T-helper 2 cell treated with Interferon-gamma antibody and Interleukin-4, amounts not matched to agents 5 μg/mL and 100 μg/mL, for 36 hours (primary cell): ENCODE data around the gene RRM1.
"Not testable (repeated sequence)": the region's sequence is repeated elsewhere in the genome, so short reads cannot be mapped to it uniquely, and the experiment has no call there.

Source experiments
- DNase-seq: peaks from one replicate; pipeline ENCODE4 v3.0.0; 2021; ENCODE audit warnings: low spot score
- H3K27ac Mint-ChIP-seq: one replicate; pipeline ENCODE4 v1.8.0; 2021; ENCODE audit warnings: mild to moderate bottlenecking, mixed read lengths
- H3K27me3 Mint-ChIP-seq: one replicate; pipeline ENCODE4 v1.8.0; 2021; ENCODE audit warnings: low read depth, mixed read lengths
- H3K36me3 Mint-ChIP-seq: one replicate; pipeline ENCODE4 v1.8.0; 2021; ENCODE audit warnings: low read depth, mixed read lengths
- H3K4me1 Mint-ChIP-seq: one replicate; pipeline ENCODE4 v1.8.0; 2021; ENCODE audit warnings: low read depth, mixed read lengths
- H3K4me3 Mint-ChIP-seq: one replicate; pipeline ENCODE4 v1.8.0; 2022; ENCODE audit warnings: mild to moderate bottlenecking, moderate library complexity, mixed read lengths
- H3K9me3 Mint-ChIP-seq: one replicate; pipeline ENCODE4 v1.8.0; 2021; ENCODE audit warnings: mixed read lengths

The RRM1 gene

DNA sequence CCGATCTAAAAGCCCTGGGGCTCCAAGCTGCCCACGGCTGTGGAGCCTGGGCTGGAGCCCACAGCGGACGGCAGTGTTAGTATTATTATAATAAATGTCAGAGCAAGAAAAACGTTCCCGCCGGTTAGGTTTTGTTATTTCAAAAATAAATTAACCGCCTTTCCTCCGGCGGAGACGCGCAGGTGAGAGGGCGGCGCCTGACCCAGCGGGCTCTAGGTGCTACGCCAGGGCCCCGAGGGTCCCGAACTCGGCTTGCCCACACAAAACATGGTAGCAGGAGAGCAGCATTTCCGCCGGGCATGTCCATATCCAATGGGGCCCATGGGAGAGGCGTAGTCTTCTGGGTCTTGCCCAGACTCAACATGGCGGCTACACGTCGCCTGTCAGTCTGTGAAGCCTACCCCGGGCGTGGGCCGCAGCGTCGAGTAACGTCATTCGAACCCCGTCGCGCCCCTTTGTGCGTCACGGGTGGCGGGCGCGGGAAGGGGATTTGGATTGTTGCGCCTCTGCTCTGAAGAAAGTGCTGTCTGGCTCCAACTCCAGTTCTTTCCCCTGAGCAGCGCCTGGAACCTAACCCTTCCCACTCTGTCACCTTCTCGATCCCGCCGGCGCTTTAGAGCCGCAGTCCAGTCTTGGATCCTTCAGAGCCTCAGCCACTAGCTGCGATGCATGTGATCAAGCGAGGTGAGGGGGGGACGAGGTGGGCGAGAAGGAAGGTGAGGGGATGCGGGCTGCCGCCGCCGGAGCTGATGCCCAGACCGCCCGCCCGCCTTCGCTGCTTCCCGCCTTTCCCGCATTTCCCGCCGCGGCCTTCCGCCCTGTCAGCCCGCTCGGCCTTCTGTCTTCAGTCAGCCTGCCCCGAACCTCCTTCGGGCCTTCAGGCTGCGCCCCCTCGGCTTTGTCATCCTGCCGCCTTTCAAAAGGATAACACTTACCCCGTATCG lies at the start of gene RRM1:
RRM1 (plus strand) TSS at position 452 of the 944 bp plus-strand sequence; CDS start at position 666, 214 bp downstream.
- Mint-ChIP-seq H3K9me3 (no peaks in the 10 kb centered on the region), H3K4me1 (peaks cover 71% of the 10 kb centered on the region), H3K27ac (peak within 1 kb of the TSS; percentile 96), H3K27me3 (no peaks in the 10 kb centered on the region), H3K36me3 (peaks cover 59% of the 10 kb centered on the region), H3K4me3 (peak within 1 kb of the TSS; percentile 92)
- peak; percentile 95 for DNase-seq

DNA sequence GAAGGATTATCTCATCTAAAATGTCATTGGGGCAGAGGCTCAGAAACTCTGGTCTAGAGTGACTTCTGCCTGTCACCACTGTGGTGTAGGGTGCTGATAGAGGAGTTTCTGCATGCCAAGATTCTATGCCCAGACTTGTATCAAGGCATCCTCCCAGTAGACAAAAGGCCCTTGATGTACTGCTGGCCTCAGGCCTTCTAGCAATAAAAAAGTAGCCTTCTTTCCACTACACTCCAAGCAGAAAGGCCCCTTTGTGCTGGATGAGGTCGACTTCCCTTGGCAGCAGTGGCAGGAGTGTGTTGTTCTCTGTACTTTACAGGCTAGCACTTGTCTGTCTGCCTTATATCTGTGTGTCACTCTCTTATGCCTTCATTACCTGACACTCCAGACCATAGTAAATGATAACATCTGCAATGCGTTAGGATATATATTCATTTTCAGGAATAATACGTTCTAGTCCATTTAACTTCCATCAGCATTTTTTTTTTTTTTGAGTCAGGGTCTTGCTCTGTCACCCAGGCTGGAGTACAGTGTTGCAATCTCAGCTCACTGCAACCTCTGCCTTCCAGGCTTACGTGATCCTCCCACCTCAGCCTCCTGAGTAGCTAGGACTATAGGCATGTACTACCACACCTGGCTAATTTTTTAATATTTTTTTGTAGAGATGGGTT lies 49.5 kb upstream of the RRM1 start:
- no peak for DNase-seq
- no peak overlapping the region for H3K27ac Mint-ChIP-seq
- H3K9me3 Mint-ChIP-seq = no peaks in the 10 kb centered on the region
- H3K4me1 Mint-ChIP-seq = peaks cover 21% of the 10 kb centered on the region
- peaks cover 14% of the 10 kb centered on the region for H3K36me3 Mint-ChIP-seq
- no peak overlapping the region for H3K4me3 Mint-ChIP-seq
- H3K27me3 Mint-ChIP-seq = no peaks in the 10 kb centered on the region

DNA sequence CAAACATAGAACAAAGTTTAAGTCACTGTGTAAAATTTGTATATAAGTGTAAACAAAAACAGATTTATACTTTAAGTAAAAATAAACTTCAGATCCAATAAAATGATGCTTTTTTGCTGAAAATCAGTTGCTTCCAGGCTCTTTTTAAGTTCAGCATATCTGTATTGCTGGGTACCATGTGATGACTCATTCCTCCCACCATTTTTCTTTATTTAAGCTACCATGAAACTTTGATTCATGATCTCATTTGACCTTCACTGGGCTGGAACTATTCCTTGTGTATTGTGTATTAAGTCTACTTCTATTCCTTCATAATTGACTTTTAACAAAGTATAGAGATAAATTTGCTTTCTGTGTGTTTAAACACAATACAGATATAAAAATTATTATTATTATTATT lies 46.3 kb upstream of the RRM1 start:
- Mint-ChIP-seq H3K27ac (no peak overlapping the region), H3K4me1 (peaks cover 16% of the 10 kb centered on the region), H3K27me3 (no peaks in the 10 kb centered on the region), H3K9me3 (peaks cover 5% of the 10 kb centered on the region), H3K36me3 (peaks cover 32% of the 10 kb centered on the region), H3K4me3 (no peak overlapping the region)
- no peak for DNase-seq

DNA sequence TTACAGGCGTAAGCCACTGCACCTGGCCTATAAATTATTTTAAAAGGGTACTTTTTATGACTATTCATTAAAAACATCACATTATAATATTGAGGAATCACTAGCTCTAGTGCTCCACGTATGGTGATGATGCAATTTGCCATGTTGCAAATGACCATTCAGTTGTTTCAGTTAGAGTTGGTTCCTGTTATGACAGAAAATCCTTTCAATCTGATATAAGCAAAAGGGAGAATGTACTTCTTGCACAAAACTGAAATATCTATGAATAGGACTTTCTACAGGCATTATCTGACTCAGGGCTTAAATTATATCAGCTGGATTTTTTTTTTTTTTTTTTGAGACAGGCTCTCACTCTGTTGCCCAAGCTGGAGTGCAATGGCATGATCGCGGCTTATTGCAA lies 45.6 kb upstream of the RRM1 start:
- Mint-ChIP-seq H3K4me3 (no peak overlapping the region), H3K27ac (no peak overlapping the region), H3K27me3 (no peaks in the 10 kb centered on the region), H3K4me1 (peaks cover 14% of the 10 kb centered on the region), H3K36me3 (peaks cover 34% of the 10 kb centered on the region), H3K9me3 (peaks cover 5% of the 10 kb centered on the region)
- no peak for DNase-seq

DNA sequence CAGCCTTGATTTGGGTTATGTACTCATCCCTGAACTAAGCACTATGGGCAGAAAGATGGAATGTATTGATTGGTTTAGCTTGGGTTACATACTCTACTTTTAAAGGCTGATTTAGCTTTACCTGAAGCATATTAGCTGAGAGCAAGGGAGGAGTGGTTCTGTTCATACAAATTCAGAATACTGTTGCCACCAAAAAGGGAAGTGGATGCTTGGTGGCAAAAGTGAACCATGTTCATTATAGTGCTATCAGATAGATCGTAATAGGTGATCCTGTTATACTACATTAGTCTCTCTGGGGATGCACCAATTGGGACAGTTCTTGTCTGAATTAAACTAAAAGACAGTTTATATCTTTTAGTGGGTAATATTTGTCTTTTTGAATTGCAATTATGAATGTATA lies 44.5 kb upstream of the RRM1 start:
- H3K4me1 Mint-ChIP-seq = peaks cover 8% of the 10 kb centered on the region
- no peak overlapping the region for H3K27ac Mint-ChIP-seq
- DNase-seq = no peak
- no peak overlapping the region for H3K4me3 Mint-ChIP-seq
- H3K9me3 Mint-ChIP-seq = peaks cover 5% of the 10 kb centered on the region
- peaks cover 35% of the 10 kb centered on the region for H3K36me3 Mint-ChIP-seq
- H3K27me3 Mint-ChIP-seq = no peaks in the 10 kb centered on the region

DNA sequence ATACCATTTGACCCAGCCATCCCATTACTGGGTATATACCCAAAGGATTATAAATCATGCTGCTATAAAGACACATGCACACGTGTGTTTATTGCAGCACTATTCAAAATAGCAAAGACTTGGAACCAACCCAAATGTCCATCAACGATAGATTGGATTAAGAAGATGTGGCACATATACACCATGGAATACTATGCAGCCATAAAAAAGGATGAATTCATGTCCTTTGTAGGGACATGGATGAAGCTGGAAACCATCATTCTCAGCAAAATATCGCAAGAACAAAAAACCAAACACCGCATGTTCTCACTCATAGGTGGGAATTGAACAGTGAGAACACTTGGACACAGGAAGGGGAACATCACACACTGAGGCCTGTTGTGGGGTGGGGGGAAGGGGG lies 41.4 kb upstream of the RRM1 start:
- not testable (repeated sequence) for H3K4me3 Mint-ChIP-seq, DNase-seq, H3K27me3 Mint-ChIP-seq, H3K27ac Mint-ChIP-seq, H3K9me3 Mint-ChIP-seq
- Mint-ChIP-seq H3K36me3 (peaks cover 53% of the 10 kb centered on the region), H3K4me1 (peaks cover 11% of the 10 kb centered on the region)

DNA sequence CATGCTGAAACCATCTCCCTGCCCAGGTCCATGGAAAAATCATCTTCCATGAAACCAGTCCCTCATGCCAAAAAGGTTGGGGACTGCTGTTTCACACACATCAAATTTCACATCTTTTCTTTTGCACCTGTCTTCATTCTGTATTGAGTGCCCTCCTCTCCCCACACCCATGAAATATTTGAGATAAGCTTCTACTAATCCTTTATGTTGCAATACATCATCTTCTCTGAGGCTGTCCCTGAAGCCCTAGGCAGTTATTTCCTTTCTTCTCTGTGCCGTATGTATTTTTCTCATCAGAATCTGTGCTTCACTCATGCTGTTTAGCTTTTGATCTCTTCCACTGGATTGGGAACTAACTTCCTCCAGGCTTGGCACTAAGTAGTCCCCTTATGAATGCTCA lies 40.0 kb upstream of the RRM1 start:
- peaks cover 12% of the 10 kb centered on the region for H3K4me1 Mint-ChIP-seq
- H3K27me3 Mint-ChIP-seq = no peaks in the 10 kb centered on the region
- H3K36me3 Mint-ChIP-seq = peaks cover 61% of the 10 kb centered on the region
- peaks cover 5% of the 10 kb centered on the region for H3K9me3 Mint-ChIP-seq
- H3K4me3 Mint-ChIP-seq = no peak overlapping the region
- no peak overlapping the region for H3K27ac Mint-ChIP-seq
- DNase-seq = no peak

DNA sequence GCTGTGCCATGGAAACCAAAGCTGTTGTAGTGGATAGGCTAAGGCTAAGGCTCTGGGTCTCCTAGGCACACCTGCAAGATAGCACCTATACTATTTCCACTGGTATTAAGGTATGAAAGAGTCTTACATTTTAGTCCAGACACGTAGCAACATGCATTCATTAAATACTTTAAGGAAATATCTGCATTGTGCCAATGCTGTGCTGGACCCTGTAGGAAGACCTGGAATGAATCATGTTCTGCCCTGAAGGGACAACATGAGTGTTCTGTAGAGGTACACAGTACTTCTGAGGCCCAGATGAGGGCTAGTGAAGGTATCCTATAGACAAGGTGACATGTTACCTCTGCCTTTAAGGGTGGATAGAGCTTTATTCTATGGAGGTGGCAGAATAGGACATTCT lies 35.2 kb upstream of the RRM1 start:
- Mint-ChIP-seq H3K36me3 (peaks cover 47% of the 10 kb centered on the region), H3K4me3 (no peak overlapping the region), H3K27me3 (no peaks in the 10 kb centered on the region), H3K9me3 (no peaks in the 10 kb centered on the region), H3K4me1 (peaks cover 13% of the 10 kb centered on the region), H3K27ac (no peak overlapping the region)
- no peak for DNase-seq

DNA sequence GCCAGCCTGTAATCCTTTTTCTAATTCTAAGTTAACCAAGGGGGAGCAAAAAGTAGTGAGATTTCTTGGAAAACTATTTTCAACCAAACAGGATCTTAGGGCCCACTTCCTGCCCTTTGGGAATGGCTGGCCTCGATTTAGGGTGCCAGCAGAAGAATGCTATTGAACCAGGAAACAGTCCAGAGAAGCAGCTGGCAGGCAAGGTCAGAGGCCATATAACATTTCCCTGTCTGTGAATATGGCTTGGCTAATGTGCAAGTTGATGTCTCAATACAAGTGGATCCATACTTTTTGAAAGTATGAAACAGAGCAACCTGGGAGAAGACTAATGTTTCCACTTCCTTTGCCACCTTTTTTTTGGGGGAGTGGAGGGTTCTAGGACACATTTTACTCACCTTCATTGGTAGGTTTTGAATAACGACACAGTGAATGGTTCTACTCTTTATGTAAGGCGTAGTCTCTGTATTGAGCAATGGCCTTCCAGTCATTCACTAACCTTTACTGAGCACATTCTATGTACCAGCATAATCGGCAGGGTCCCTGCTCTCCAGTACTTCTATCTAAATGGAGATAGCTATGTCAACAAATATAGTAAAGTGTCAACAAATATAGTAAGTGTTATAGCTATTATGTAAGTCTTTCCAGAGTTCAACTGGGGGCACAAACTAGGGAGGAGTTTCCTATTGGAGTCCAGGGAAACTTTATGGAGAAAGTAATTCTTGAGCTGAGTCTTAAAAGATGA lies 34.2 kb upstream of the RRM1 start:
- no peaks in the 10 kb centered on the region for H3K9me3 Mint-ChIP-seq
- H3K4me1 Mint-ChIP-seq = peaks cover 18% of the 10 kb centered on the region
- peaks cover 44% of the 10 kb centered on the region for H3K36me3 Mint-ChIP-seq
- no peak overlapping the region for H3K4me3 Mint-ChIP-seq
- H3K27ac Mint-ChIP-seq = no peak overlapping the region
- no peaks in the 10 kb centered on the region for H3K27me3 Mint-ChIP-seq
- no peak for DNase-seq

DNA sequence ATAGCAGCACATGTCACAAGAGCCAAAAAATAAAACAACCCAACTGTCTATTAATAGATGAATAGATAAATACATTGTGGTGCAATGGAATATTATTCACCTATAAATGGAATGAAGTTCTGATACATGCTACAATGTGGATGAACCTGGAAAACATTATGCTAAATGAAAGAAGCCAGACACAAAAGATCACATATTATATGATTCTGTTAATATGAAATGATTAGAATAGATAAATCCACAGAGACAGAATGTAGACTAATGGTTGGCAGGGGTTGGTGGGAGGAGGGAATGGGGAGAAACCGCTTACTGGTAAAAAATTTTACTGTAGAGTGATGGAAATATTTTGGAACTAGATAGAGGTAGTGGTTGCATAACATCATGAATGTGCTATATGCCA lies 32.9 kb upstream of the RRM1 start:
- Mint-ChIP-seq H3K36me3 (peaks cover 37% of the 10 kb centered on the region), H3K4me1 (peaks cover 17% of the 10 kb centered on the region), H3K27me3 (no peaks in the 10 kb centered on the region), H3K27ac (no peak overlapping the region), H3K4me3 (no peak overlapping the region), H3K9me3 (no peaks in the 10 kb centered on the region)
- no peak for DNase-seq

DNA sequence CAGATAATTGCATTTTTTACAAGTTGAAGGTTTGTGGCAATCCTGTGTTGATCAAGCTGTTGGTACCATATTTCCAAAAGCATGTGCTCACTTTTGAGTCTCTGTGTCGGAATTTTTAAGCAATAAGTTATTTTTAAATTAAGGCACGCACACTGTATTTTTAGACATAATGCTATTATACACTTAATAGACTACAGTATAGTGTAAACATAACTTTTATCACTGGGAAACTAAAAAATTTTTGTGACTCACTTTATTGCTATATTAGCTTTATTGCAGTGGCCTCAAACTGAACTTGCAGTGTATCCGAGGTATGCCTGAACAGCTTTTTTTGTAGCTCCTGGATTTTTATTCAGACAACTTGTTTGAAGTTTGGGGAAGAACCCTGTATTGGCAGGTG lies 31.3 kb upstream of the RRM1 start:
- Mint-ChIP-seq H3K9me3 (no peaks in the 10 kb centered on the region), H3K27me3 (no peaks in the 10 kb centered on the region), H3K36me3 (peaks cover 34% of the 10 kb centered on the region), H3K4me3 (no peak overlapping the region), H3K27ac (no peak overlapping the region), H3K4me1 (peaks cover 18% of the 10 kb centered on the region)
- DNase-seq = no peak

DNA sequence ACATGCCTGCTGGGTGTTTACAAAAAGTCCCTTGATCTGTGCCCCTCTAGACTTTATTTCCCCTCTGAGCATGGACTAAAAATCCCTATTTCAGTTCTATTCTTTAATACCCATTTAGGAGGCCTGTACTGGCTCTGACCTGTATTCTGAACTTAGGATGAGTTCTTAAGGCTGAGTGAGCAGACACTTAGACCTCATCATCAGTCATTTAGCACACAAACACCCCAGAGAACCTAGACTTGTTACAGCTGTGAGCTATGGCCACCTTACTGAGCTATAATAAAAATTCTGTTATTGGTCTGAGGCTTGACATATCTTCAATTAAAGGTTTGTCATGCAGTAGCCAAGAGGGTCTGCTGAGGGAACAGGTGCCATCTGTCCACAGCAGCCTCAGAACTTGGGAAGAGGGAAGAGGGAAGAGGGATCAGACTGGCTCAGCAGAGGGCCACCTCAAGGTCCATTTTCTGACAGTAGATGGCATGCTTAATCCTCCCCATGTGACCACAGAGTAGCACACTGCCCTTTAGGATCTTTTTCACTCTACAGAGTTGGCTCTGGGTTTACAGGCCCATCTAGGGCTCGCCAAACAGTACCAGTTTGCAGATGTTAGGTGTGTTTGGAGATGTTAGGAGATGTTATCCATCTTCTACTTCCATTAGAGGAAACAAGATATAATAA lies 30.2 kb upstream of the RRM1 start:
- peak overlapping the region; percentile 37 for H3K27ac Mint-ChIP-seq
- no peaks in the 10 kb centered on the region for H3K9me3 Mint-ChIP-seq
- H3K27me3 Mint-ChIP-seq = no peaks in the 10 kb centered on the region
- peaks cover 23% of the 10 kb centered on the region for H3K36me3 Mint-ChIP-seq
- DNase-seq = no peak
- H3K4me1 Mint-ChIP-seq = peaks cover 26% of the 10 kb centered on the region
- no peak overlapping the region for H3K4me3 Mint-ChIP-seq

DNA sequence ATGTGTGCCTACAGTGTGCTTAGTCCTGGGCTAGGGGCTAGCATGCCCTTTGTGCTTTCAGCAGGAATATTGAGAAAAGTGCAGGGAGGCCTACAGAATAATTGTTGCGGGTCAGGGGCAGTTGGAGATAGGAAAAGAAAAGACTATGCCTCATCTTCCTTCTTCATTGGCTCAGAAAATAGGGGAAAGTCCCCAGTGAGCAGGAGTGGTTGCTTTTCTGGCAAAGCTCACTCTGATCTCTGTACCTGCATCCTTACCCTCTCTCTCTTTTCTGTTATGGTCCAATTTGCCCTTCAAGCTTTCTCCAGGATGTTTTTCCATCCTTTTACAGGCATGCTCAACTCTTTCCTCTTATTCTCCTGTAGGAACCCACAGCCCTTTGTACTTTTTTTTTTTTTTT lies 29.5 kb upstream of the RRM1 start:
- Mint-ChIP-seq H3K27me3 (no peaks in the 10 kb centered on the region), H3K4me1 (peaks cover 28% of the 10 kb centered on the region), H3K36me3 (peaks cover 18% of the 10 kb centered on the region), H3K4me3 (no peak overlapping the region), H3K27ac (no peak overlapping the region), H3K9me3 (no peaks in the 10 kb centered on the region)
- no peak for DNase-seq
